Measurements from ENCODE around the gene CSAD. TPM values are rescaled to one million over a fixed set of nuclear protein-coding genes. Genes with fewer than 3 reads are reported as not detected.

CSAD gene
- total RNA-seq, 2 donors from 2014 or later, result 70.8 to 89.5 TPM

GRCh38 chr12:53120685-53121525 lies 59.8 kb downstream of the CSAD start:
- no peak for ATAC-seq (ENCODE audit: insufficient number of reproducible peaks, low FRiP score, low read depth)
- no peak for TF ChIP-seq CTCF (IDR thresholded peaks at IDR 0.05)
- no peak for DNase-seq (ENCODE audit: low spot score)

GRCh38 chr12:53118751-53119300 lies 61.9 kb downstream of the CSAD start:
- Histone ChIP-seq H3K4me1 (ENCODE audit: control insufficient read depth in 1 of 2, low read depth in 2 of 2) (peaks cover 20 to 28% of the 10 kb centered on the region in 2 donors), H3K36me3 (no peaks in the 10 kb centered on the region), H3K27me3 (replicated peaks; ENCODE audit: insufficient read depth) (no peaks in the 10 kb centered on the region), H3K27ac (no peak overlapping the region), H3K4me3 (no peak overlapping the region), H3K9me3 (no peaks in the 10 kb centered on the region)
- ATAC-seq (ENCODE audit: insufficient number of reproducible peaks, low FRiP score, low read depth) (no peak), DNase-seq (ENCODE audit: low spot score) (no peak)
- TF ChIP-seq CTCF (IDR thresholded peaks at IDR 0.05), result no peak

More at GRCh38 chr12:53120685-53121525, 59.8 kb downstream of the CSAD start:
- H3K27ac ChIP-seq, result no peak overlapping the region
- H3K4me1 ChIP-seq (ENCODE audit: control insufficient read depth in 1 of 2, low read depth in 2 of 2), result peaks cover 13 to 19% of the 10 kb centered on the region in 2 donors
- H3K4me3 ChIP-seq, result no peak overlapping the region
- H3K27me3 ChIP-seq (replicated peaks; ENCODE audit: insufficient read depth), result no peaks in the 10 kb centered on the region
- no peaks in the 10 kb centered on the region for H3K9me3 ChIP-seq
- H3K36me3 ChIP-seq, result no peaks in the 10 kb centered on the region

GRCh38 chr12:53115891-53116648 lies 64.7 kb downstream of the CSAD start:
- Histone ChIP-seq H3K4me1 (ENCODE audit: control insufficient read depth in 1 of 2, low read depth in 2 of 2) (peaks cover 20 to 28% of the 10 kb centered on the region in 2 donors), H3K4me3 (no peak overlapping the region), H3K36me3 (no peaks in the 10 kb centered on the region), H3K27me3 (replicated peaks; ENCODE audit: insufficient read depth) (no peaks in the 10 kb centered on the region), H3K9me3 (no peaks in the 10 kb centered on the region), H3K27ac (peak overlapping the region; percentile 89 to 92)
- TF ChIP-seq CTCF (IDR thresholded peaks at IDR 0.05), result no peak
- ATAC-seq (ENCODE audit: insufficient number of reproducible peaks, low FRiP score, low read depth), result peak; percentile 73
- DNase-seq (ENCODE audit: low spot score), result no peak

- ATAC-seq (ENCODE audit: insufficient number of reproducible peaks, low FRiP score, low read depth), result no peak
Observed at GRCh38 chr12:53115112-53115890, 65.4 kb downstream of the CSAD start.

More at GRCh38 chr12:53115112-53115890, 65.4 kb downstream of the CSAD start:
- Histone ChIP-seq H3K27ac (peak overlapping the region; percentile 89 to 92), H3K27me3 (replicated peaks; ENCODE audit: insufficient read depth) (no peaks in the 10 kb centered on the region), H3K9me3 (no peaks in the 10 kb centered on the region), H3K36me3 (no peaks in the 10 kb centered on the region), H3K4me1 (ENCODE audit: control insufficient read depth in 1 of 2, low read depth in 2 of 2) (peaks cover 20 to 28% of the 10 kb centered on the region in 2 donors), H3K4me3 (no peak overlapping the region)
- DNase-seq (ENCODE audit: low spot score), result no peak
- TF ChIP-seq CTCF (IDR thresholded peaks at IDR 0.05), result no peak

Measured in thoracic aorta (tissue), 2 donors.